ENCODE measurements around the gene NAA30.

NAA30 gene

GRCh38 chr14:57388067-57388466 is 2.3 kb upstream of the NAA30 start:
- ChIA-PET CTCF (no interaction called here), POLR2A (no interaction called here)
- no peak overlapping the region for H3K4me3 ChIP-seq (ENCODE audit: low read depth, low read length)
- peaks cover 5% of the 10 kb centered on the region; the same call in 1 of the 2 replicates for H3K4me1 ChIP-seq (ENCODE audit: control insufficient read depth, insufficient read depth, low read length)
- H3K27ac ChIP-seq (ENCODE audit: extremely low read depth, low read depth, low read length) = no peak overlapping the region
- H3K9me3 ChIP-seq (ENCODE audit: control insufficient read depth, insufficient read depth, low read depth, low read length) = no peaks in the 10 kb centered on the region
- H3K36me3 ChIP-seq (ENCODE audit: control insufficient read depth in 2 of 2, insufficient read depth in 1 of 2, low read length in 2 of 2) = peaks cover 0 to 13% of the 10 kb centered on the region in 2 experiments; a peak in 1 of 3 replicates
- TF ChIP-seq, protein P1, sequence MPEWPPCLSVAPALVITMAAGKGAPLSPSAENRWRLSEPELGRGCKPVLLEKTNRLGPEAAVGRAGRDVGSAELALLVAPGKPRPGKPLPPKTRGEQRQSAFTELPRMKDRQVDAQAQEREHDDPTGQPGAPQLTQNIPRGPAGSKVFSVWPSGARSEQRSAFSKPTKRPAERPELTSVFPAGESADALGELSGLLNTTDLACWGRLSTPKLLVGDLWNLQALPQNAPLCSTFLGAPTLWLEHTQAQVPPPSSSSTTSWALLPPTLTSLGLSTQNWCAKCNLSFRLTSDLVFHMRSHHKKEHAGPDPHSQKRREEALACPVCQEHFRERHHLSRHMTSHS (tag by site-specific recombination; IDR thresholded peaks at IDR 0.05) = no peak
- TF ChIP-seq ZNF391 (tag by site-specific recombination; IDR thresholded peaks at IDR 0.05; ENCODE audit: borderline replicate concordance, low read depth) = no peak
- no peak for TF ChIP-seq ZSCAN23 (tag by site-specific recombination; IDR thresholded peaks at IDR 0.05)
- TF ChIP-seq ZSCAN30 (tag by site-specific recombination; IDR thresholded peaks at IDR 0.05) = no peak
- TF ChIP-seq ZSCAN16 (tag by site-specific recombination; IDR thresholded peaks at IDR 0.05) = no peak
- TF ChIP-seq ZBTB10 (tag by site-specific recombination; IDR thresholded peaks at IDR 0.05) = no peak
- TF ChIP-seq ZNF354C (tag by site-specific recombination; IDR thresholded peaks at IDR 0.05; ENCODE audit: borderline replicate concordance, low read depth) = no peak
- TF ChIP-seq ZNF221 (tag by site-specific recombination; IDR thresholded peaks at IDR 0.05; ENCODE audit: borderline replicate concordance) = no peak
- no peak for TF ChIP-seq ZNF555 (tag by site-specific recombination; conservative IDR thresholded peaks at IDR 0.05)
- no peak for TF ChIP-seq ZNF146 (tag by site-specific recombination; IDR thresholded peaks at IDR 0.05)
- TF ChIP-seq ZNF2 (tag by site-specific recombination; IDR thresholded peaks at IDR 0.05) = no peak
- no peak for TF ChIP-seq ZNF366 (tag by site-specific recombination; conservative IDR thresholded peaks at IDR 0.05)
- no peak for TF ChIP-seq ZNF169 (tag by site-specific recombination; IDR thresholded peaks at IDR 0.05)
- TF ChIP-seq ZNF19 (tag by site-specific recombination; IDR thresholded peaks at IDR 0.05; ENCODE audit: low read depth) = no peak
- TF ChIP-seq MZF1 (tag by site-specific recombination; IDR thresholded peaks at IDR 0.05; ENCODE audit: borderline replicate concordance) = no peak
- no peak for TF ChIP-seq MEIS1 (CRISPR knock-in tag; IDR thresholded peaks at IDR 0.05; ENCODE audit: borderline replicate concordance)
- TF ChIP-seq HOXA7 (CRISPR knock-in tag; IDR thresholded peaks at IDR 0.05; ENCODE audit: borderline replicate concordance) = no peak

DNA sequence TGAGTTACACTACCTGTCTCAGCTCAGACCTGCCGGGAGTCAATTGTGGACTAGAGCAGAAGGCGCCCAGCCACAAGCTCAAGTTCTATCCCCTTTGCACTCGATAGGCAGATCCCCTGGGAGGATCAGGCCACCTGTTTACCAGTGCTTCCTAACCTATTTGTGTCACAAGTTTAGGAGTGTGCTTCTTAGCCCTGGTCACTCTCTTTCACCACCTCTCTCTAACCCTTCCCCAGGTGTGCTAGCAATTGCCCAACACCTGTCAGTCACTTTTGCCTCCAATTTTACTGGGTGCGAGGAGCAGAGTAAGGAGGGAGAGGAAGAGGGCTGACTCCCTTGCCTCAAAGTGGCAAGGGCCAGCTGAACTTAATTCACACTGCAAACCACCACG is 745 bp upstream of the NAA30 start:
- ChIA-PET POLR2A (interaction anchor here (0.7 to 1.3 kb wide), 3 partner anchors 12 to 16 kb away, joined by 3 read pairs; no protein-coding TSS in a partner anchor), CTCF (no interaction called here)
- Histone ChIP-seq H3K4me3 (ENCODE audit: low read depth, low read length) (peak overlapping the region; percentile 94), H3K27ac (ENCODE audit: extremely low read depth, low read depth, low read length) (peak overlapping the region; percentile 89), H3K36me3 (ENCODE audit: control insufficient read depth in 2 of 2, insufficient read depth in 1 of 2, low read length in 2 of 2) (peaks cover 0 to 17% of the 10 kb centered on the region in 2 experiments; a peak in 1 of 3 replicates), H3K9me3 (ENCODE audit: control insufficient read depth, insufficient read depth, low read depth, low read length) (no peaks in the 10 kb centered on the region), H3K4me1 (ENCODE audit: control insufficient read depth, insufficient read depth, low read length) (peaks cover 12% of the 10 kb centered on the region)
- TF ChIP-seq PRDM1 (tag by site-specific recombination; IDR thresholded peaks at IDR 0.05) (0 out of 2 replicates have a peak, but pooled peaks have one; percentile 22), SCRT2 (tag by site-specific recombination; IDR thresholded peaks at IDR 0.05) (peak; percentile 41; the same call in 1 of the 2 replicates), INSM2 (tag by site-specific recombination; IDR thresholded peaks at IDR 0.05) (no peak)
